Stimulated activated CD4-positive, alpha-beta T cell treated with anti-CD3 and anti-CD28 coated beads, TNF-alpha, amount 100 ng/mL, for 24 hours (primary cell): Measurements from ENCODE around the gene STRIT1.

Experiments
- DNase-seq, 3 experiments: peaks; one replicate each; pipeline ENCODE4 v3.0.0-alpha.2; 2020; ENCODE audit warnings: low read depth in 3 of 3

The STRIT1 gene

GRCh38 chr3:155293516-155293915 lies at the start of gene STRIT1:
STRIT1 (minus strand) TSS chr3:155293683.
- DNase-seq = no peak

- no peak for DNase-seq
Measured at GRCh38 chr3:155342344-155342743, 48.9 kb upstream of the STRIT1 start.

DNA sequence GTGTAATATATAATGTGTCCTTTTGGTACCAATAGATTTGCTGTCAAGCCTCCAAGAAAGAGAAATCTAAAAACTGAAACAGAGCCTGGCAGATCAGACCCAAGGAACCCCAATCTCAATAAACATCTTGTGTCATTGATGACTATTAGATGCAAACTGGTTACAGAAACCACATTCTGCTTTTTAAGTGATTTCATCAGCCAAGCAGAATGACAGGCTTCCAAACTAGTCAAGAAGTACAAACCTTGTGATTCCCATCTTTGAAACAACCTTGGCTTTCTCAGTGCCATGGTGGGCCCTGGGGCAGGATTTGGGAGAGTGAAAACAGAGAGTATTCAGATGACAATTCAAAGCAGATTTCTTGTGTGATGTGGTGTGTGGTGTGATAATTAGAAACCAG lies 45.6 kb upstream of the STRIT1 start:
- no peak for DNase-seq

DNA sequence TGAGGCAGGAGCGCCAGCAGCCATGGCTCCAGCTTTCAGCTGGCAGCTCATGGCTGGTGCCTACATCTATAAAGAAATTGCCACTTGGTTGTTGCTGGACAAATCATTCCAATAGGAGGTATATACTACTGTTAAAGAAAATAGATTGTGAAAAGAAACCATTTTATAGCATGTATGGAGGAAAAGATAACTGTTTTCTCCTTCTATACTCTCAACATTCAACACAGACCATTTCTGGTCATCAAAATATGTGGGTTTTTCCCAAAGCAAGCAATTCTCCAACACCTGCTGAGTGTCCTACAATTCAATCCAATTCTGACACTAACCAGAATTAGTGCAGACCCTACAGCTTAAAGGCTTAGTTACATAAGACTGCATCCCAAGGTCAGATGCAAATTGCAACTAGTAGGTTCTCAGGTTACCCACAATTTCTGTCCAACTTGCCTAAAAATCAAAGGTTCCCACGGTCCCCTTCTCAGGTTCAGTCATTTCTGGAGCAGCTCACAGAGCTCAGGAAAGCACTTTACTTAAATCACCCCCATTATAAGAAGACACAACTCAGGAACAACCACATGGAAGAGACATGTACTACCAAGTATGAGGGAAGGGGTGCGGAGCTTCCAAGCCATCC lies 42.4 kb upstream of the STRIT1 start:
- no peak for DNase-seq

GRCh38 chr3:155334914-155335723 lies 41.6 kb upstream of the STRIT1 start:
- DNase-seq = no peak

DNA sequence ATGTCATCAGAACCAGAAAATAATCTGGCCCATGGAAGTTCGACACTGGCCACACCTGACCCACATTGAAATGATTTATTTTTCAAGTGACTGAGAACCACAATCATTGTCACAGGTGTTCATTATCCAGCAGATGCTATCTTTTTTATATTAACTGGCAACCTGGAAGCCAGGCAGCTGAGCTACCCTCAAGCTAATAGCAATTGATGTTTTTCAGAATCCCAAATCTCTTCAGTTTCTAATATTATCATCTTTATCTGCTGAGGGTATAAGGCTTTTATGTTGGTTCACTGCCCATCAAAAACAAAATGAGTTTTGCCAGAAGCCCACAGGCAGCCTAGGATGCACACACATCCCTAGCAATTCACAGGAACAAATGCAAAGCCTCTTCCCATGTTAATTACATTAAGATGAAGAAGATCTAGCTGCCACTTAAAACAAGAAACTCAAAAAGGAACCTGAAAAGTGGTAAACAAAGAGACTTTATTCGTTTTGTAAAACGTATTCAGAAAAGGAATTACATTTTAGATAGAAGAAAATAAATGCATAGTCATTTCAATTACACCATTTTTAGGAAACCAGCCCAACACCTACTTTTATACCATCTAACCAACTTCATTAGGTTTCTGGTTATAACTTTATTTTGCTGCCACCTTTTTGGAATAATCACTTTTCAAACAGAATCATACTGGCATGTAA lies 40.9 kb upstream of the STRIT1 start:
- no peak for DNase-seq

GRCh38 chr3:155332716-155333115 lies 39.2 kb upstream of the STRIT1 start:
- no peak for DNase-seq

GRCh38 chr3:155331078-155331477 lies 37.6 kb upstream of the STRIT1 start:
- DNase-seq = no peak

DNA sequence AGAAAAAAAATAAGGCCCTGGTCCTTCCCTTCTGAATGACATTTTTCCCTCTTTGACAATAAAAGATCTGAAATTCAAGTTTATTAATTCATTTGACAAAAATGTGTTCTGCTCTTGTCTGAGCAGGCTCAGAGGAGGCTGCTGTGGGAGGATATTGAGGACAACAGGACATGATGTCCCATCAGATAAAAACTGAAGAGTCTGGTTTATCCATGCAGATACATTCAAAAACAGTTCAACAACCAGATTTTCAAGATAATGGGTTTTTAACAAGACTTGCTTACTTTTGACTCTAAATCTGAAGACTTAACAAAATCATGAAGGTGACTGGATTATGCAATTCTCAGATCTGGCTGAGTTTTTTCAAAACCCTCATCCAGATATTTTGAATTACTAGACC lies 36.9 kb upstream of the STRIT1 start:
- no peak for DNase-seq

DNA sequence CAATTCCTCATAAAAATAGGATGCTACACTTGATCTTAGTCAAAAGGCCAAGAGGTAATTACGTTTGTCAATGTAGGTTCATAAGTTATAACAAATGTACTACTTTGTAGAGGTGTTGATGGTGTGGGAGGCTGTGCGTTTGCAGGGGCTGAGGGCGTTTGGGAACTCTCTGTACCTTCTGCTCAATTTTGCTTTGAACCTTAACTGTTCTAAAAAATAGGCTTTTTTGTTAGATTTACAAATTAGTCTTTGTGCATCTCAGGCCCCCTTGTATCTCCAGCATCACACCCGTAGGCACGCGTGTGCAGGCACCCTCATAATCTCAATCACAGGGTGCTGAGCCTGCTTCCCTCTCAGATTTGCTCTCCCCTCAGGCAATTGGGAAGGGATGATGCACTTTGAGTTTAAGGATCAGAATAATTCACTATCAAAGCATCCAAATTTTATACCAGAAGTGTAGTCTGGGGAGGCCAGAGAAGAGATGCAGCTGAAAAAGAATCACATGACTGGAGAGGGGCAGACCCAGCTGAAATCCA lies 36.1 kb upstream of the STRIT1 start:
- DNase-seq = no peak

DNA sequence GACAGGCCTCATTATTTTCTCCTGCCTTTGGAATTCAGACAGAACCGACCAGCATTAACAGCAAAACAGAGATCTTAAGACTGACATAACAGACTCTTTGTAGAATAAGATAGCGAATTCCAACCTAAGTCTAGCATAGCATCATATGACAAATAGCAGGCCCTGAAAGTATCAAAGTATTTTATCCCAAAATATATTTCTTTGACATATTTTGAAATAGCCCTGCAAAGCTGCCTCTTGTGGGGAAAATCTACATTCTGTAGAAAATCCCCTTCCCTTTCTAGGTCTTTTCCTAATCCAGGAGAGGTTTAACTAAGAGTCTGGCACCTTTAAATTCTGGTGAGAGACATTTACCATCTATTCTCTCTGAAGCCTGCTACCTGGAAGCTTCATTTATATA lies 34.4 kb upstream of the STRIT1 start:
- no peak for DNase-seq

DNA sequence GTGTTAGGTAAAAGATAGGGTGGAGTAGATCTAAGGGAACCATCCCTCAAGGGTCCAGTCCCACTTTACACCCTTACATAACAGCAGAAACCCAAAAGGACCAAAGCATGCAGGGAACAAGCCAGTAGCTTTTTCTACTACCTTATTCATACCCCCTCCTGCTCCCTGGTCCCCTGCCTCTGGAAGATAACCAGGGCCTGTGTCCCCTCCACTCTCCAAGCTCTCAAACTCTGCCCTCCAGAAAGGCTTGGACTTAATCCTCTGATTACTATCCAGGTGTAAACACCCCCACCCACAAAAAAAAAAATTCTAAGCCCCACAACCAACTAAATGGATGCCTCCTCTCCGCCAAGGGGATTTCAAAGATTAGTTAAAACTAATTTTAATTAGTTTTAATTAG lies 33.9 kb upstream of the STRIT1 start:
- DNase-seq = no peak

GRCh38 chr3:155326901-155327300 lies 33.4 kb upstream of the STRIT1 start:
- DNase-seq = no peak

- no peak for DNase-seq
Measured at GRCh38 chr3:155326244-155326643, 32.8 kb upstream of the STRIT1 start.

DNA sequence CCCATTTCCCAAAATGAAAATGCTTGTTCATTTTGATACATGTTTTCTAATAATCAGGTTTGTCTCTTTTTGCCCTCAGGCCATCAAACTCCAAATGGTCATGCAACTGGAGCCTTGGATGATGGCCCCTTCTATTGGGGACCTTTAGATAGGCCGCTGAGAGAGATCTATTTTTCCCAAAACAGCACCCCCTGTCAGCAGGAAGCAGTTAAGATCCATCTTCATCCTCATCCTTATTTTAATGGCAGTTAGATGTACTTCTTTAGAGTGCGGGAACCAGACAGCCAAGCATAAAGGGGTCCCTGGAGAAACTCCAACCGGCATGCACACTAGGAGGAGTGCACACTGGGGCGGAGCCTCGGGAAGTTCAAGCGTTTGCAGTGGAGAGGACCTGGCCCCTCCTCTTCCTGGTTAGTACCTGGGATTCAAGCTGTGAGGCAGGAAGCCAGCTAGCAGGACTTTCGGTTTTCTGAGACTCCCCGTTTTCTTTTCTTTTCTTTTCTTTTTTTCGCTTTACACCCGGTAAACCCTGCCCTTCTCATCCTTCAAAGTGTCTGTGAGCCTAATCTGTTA lies 31.9 kb upstream of the STRIT1 start:
- DNase-seq = no peak

- DNase-seq = no peak
Measured at GRCh38 chr3:155323063-155323666, 29.7 kb upstream of the STRIT1 start.

DNA sequence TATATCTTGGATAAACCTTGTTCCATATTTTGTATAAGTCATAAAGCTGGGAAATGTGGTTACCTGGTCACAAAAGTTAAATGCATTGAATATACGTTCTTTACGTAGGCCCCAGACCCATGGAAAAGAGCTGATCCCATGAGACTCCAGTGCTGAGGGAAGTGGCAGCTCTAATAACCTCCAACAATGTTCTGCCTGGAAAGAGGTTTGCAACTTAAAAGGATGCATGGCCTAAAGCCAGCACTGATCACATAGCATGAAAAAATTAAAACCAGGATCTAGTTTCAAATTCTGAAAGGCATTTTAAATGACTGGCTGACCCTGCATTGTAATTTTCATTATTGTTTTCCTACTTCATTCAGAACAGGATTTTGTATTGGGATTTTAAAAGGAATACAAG lies 27.9 kb upstream of the STRIT1 start:
- DNase-seq = no peak

DNA sequence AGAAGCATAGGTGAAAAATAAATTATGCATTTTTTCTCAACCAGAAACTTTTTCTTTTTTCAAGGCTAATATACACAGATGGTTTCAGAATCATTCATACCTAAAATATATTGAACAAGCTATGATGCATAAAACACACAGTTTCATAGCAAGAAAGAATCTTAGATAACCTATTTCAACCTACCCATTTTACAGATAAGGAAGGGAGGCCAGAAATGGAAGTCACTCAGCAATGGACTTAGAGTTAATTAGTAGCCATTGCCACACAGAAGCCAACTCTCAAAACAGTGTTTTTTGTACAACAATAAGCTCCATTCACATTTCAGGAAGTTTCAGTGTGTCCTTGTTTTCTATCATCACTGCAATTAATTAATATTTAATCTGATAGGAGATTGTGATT lies 27.5 kb upstream of the STRIT1 start:
- DNase-seq = no peak

- no peak for DNase-seq
Measured at GRCh38 chr3:155318740-155319139, 25.3 kb upstream of the STRIT1 start.

GRCh38 chr3:155317211-155317610 lies 23.7 kb upstream of the STRIT1 start:
- no peak for DNase-seq

DNA sequence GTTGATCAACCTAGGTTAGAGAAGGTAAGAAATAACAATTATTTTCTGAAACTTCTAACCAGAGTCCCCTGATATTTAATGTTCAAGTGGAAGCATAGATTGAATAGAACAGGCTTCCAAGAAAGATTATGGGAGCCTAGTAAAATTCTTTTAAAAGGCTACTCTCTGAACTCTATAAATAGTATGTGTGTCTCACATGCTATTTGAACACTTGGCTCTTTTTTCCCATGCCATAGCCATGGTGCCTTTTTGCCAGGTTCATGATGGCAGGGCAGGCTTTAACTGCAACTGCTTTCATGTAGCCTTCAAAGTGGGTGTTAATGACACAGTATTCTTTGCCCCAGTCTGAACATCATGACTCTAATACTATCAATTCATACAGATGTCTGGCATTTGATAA lies 22.9 kb upstream of the STRIT1 start:
- no peak for DNase-seq

DNA sequence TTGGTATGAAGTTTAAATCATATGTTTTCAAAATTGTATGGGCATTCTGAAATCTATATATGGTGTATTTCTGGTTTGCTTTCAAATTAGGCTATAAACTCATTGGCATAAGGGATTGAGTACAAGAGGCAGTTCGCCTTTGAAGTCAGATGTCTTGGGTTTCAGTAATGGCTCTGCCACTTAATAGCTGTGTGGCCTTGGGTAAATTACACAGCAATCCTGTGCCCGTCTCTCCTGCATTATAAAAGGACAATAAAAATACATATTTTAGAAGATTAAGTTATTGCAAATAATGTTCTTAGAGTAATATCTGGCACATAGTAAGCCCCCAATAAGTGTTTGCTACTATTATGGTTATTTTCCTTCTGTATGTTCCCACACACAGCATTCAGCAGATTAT lies 20.4 kb upstream of the STRIT1 start:
- DNase-seq = no peak
